NCI-H1417 treated with DMSO at 0.1 percent for 48 hours (cell line): ENCODE measurements around the gene CCDC138.
"Not testable (repeated sequence)": the region's sequence is repeated elsewhere in the genome, so short reads cannot be mapped to it uniquely, and the experiment has no call there.

Source experiments
- DNase-seq: peaks from one replicate; lab custom pipeline; 2025; lab: John Stamatoyannopoulos, UW

Gene CCDC138, protein sequence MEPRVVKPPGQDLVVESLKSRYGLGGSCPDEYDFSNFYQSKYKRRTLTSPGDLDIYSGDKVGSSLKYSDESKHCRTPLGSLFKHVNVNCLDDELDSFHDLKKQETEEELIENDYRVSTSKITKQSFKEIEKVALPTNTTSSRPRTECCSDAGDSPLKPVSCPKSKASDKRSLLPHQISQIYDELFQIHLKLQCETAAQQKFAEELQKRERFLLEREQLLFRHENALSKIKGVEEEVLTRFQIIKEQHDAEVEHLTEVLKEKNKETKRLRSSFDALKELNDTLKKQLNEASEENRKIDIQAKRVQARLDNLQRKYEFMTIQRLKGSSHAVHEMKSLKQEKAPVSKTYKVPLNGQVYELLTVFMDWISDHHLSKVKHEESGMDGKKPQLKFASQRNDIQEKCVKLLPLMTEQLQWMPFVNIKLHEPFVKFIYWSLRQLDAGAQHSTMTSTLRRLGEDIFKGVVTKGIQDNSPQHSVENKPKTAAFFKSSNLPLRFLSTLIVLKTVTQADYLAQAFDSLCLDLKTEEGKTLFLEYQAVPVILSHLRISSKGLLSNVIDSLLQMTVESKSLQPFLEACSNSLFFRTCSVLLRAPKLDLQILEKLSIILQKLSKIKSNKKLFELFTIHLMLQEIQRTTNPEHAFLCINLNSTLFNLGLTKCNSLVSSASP

DNA sequence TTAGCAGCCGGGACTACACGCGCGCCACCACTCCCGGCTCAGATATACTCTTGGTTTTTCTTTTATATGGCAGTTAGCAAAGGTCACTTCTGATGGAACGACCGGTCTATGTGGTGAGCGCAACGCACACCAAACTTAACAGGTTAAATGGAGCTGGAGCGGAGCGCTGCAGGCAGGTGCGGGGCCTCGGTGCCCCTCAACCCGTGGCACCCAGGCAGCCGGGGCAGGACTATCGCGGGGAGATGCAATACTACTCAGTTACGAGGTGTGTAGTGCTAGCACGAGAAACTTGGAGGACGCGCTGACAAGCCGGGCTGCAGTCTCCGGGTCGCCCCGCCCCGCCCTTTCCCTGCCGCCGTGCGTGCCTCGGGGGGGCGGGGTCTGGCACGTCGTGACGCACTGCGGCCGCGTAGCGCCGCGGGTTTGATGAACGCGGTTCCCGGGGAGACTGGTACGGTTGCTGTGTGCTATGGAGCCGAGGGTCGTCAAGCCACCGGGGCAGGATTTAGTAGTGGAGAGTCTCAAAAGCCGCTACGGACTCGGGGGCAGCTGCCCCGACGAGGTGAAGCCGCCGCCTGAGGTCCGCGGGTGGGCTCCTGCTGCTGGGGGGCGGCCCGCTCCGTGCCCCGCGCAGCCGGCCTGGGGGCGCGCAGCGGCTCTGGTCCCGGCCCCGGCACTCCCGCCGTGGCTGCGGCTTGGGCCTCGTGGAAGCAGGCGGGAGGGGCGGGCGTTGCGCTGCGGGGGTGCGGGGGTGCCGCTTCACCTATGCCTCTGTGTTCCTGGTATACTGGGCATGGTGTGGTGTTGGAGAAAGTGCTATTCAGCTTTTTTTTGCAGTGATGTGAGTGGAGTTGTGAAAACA is at the start of gene CCDC138:
TSS of gene CCDC138 (plus strand) at position 418 of the 862 bp plus-strand sequence. CDS start at position 470, 52 bp downstream.
- DNase-seq, result peak; percentile 30

DNA sequence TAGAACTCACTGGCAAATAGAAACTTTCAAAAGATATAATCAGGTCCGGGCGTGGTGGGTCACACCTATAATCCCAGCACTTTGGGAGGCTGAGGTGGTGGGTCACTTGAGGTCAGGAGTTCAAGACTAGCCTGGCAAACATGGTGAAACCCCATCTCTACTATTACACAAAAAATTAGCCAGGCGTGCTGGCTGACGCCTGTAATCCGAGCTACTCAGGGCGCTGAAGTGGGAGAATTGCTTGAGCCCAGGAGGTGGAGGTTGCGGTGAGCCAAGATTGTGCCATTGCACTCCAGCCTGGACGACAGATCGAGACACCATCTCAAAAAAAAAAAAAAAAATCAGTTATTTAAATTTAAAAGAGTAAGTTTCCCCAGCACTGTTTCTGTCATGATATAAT is 28.6 kb upstream of the CCDC138 start:
- not testable (repeated sequence) for DNase-seq

DNA sequence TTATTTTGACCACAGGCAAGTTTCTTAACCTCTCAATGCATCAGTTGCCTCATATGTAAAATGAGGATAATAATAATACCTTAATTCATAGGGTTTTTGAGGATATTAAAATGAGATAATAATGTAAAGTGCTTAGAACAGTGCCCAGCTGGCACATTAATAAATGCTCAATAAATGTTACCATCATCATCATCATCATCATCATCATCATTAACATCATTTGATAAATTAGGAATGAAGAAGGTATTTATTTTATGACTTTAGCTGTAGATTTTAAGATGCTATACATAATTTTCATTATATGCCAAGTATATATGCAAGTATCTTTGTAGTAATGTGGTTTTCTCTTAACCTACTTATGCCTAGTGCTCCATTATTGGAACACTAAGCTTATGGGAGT is 24.0 kb upstream of the CCDC138 start:
- DNase-seq, result not testable (repeated sequence)

DNA sequence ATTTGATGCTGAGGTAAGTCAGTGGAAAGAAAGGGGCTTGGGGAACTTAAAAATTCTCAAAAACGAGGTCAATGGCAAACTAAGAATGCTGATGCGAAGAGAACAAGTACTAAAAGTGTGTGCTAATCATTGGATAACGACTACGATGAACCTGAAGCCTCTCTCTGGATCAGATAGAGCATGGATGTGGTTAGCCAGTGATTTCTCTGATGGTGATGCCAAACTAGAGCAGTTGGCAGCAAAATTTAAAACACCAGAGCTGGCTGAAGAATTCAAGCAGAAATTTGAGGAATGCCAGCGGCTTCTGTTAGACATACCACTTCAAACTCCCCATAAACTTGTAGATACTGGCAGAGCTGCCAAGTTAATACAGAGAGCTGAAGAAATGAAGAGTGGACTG is 19.9 kb upstream of the CCDC138 start:
- DNase-seq, result not testable (repeated sequence)

DNA sequence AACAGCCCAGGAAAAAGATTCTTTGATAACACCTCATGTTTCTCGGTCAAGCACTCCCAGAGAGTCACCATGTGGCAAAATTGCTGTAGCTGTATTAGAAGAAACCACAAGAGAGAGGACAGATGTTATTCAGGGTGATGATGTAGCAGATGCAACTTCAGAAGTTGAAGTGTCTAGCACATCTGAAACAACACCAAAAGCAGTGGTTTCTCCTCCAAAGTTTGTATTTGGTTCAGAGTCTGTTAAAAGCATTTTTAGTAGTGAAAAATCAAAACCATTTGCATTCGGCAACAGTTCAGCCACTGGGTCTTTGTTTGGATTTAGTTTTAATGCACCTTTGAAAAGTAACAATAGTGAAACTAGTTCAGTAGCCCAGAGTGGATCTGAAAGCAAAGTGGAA is 18.7 kb upstream of the CCDC138 start:
- not testable (repeated sequence) for DNase-seq

DNA sequence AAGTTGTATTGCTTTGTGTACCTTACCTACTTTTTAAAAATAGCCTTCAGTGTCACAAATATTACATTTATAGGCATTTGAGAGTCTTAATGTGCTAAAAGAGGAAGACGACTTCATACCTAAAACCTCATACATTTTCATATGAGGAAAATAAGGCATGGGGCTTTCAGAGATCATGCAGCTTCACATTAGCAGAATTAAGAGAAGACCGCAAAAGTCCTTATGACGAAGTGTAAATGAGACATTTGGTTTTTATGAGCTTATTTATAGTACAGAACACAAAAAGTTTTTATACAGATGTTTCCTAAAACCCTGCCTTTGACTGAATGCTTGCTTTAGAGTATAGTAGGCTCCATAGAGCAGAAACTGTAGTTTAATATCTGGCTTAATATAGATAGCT is 10.1 kb upstream of the CCDC138 start:
- no peak for DNase-seq

DNA sequence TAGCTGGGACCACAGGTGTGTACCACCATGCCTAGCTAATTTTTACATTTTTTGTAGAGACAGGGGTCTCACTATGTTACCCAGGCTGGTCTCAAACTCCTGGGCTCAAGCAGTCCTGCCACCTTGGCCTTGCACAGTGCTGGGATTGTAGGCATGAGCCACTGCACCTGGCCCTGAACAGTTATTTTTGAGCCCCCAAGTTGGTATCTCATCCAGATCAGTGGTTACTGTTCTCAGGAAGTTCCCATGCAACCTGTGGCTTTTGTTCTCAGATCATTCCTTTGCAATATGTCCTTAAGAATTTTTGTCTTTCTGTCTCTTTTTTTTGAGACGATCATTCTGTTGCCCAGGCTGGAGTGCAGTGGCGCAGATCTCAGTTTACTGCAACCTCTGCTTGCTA is 7.7 kb upstream of the CCDC138 start:
- no peak for DNase-seq

DNA sequence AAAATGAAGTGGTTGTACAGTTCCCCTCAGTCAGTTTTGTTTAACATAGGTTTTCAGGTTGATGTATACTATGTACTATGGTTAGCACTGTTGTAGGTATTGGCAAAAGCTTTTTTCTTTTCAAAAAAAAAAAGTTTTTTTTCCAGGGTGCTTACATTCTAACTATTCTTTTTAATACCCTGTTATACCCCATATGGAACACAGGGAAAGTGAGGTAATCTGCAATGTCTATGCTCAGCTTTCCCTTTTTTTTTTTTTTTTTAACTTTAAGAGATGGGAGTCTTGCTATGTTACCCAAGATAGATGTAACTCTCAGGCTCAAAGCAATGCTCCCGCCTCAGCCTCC is 590 bp upstream of the CCDC138 start:
- DNase-seq, result no peak

DNA sequence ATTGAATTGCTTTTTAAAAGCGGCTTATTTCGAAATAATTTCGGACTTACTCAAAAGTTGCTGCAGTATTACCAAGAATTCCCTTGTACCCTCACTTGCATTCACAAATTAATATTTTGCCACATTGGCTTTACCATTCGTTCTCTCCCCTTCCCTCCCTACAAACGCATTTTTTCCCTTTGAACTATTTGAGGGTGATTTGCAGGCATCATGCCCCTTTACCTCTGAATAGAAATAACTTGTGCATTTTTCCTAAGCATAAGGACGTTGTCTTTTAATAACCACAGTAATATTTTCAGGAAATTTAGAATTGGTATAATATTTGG is 608 bp downstream of the CCDC138 start:
- no peak for DNase-seq

DNA sequence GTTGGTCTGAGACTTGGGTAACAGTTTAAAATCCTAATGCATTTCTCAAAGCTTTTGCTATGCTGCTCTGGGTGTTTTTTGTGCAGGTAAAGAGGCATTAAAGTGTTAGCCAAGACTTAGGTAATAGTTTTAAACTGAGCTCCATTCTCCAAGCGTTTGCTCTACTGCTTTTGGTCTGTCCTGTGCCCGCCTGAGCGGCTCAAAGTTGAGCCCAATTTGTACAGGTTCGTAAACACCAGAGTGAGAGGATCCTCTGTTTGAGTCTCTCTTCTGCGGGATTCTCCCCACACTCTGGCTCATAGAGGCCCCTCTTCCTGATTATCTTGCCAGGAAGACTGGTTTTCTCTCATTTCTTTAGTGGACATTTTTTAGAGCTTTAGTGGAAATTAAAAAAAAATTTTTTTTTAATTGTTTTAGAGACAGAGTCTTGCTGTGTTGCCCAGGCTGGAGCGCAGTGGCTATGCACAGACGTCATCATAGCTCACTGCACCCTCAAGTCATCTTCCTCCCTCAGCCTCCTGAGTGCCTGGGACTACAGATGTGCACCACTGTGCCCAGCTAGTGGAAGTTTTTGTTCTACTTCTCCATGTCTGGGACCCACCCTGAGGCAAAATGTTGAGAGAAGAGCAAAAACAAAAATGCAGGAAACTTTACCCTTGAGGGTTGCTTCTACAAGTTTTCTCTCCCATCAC is 16.6 kb downstream of the CCDC138 start:
- DNase-seq, result no peak

DNA sequence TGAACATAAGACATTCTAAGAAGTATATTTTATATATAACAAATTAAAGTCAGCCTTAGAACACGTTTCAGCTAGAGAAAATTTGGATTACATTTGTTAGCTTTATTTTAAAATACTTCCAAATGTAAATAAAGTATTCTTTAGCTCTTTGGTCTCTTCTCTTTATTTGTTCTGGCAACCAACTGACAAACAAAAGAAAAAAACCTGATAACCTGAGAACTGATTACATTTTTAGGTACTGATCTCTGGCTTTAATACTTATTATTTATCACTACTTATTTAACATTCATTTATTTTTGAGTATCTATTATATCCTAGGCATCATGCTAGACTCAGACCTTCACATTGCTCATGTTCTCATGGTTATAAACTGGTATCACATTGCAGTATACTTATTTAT is 18.5 kb downstream of the CCDC138 start:
- DNase-seq, result no peak

DNA sequence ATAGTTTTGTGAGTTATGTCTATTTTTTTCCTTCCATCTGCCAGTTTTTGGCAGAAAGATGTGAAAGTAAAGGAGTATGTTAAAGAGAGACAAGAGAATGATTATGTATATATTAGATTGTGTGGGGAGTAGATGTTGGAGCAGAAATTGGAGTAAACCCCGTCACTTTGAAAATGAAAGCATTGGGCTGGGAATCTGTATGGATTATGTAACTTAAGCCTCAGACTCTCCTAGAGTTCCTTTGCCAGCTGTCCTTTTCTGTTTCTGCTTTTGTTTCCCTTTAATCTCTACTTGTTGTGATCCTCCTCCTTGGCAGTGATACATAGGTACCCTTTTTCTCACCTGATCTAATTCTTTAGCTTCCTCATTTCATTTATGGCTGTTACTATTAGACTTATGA is 19.2 kb downstream of the CCDC138 start:
- no peak for DNase-seq

DNA sequence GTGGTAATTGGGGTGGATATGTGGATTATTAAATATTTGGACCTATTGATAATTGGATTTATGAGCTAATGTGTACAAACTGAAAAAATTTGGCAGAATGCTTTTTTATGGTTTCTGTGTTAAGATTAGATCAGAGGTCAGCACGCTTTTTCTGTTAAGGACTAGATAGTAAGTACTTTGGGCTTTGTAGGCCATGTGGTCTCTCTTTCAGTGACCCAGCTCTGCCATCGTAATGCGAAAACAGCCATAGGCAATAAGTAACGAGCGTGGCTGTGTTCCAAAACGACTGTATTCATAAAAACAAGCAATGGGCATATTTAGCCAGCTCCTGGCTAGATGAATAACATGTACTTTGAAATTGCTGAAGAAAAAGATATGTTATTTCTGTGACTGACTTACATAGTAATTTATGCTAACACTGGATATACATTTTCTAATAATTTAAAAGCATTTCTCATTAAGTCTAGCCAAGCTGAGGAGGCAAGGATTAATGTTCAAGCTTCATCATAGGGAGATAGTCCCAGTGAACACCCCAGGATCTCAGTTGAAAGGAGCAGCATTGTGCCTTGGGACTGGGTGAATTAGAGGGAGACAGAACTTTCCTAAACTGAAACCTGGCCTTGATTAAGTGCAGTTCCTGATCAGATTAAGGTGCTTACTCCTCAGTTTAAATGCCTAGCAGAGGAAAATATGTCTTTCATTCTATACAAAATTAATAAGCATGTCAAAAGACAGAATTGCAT is 20.0 kb downstream of the CCDC138 start:
- DNase-seq, result no peak

DNA sequence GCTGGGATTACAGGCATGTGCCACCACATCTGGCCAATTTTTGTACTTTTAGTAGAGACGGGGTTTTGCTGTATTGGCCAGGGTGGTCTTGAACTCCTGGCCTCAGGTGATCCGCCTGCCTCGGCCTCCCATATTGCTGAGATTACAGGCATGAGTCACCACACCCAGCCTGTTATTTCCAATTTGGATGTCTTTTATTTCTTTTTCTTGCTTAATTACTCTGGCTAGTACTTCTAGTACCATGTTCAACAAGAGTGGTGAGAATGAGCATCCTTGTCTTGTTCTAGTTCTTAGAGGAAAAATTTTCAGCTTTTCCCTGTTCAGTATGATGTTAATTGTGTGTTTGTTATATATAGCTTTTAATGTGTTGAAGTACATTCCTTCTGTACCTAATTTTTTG is 23.4 kb downstream of the CCDC138 start:
- no peak for DNase-seq

DNA sequence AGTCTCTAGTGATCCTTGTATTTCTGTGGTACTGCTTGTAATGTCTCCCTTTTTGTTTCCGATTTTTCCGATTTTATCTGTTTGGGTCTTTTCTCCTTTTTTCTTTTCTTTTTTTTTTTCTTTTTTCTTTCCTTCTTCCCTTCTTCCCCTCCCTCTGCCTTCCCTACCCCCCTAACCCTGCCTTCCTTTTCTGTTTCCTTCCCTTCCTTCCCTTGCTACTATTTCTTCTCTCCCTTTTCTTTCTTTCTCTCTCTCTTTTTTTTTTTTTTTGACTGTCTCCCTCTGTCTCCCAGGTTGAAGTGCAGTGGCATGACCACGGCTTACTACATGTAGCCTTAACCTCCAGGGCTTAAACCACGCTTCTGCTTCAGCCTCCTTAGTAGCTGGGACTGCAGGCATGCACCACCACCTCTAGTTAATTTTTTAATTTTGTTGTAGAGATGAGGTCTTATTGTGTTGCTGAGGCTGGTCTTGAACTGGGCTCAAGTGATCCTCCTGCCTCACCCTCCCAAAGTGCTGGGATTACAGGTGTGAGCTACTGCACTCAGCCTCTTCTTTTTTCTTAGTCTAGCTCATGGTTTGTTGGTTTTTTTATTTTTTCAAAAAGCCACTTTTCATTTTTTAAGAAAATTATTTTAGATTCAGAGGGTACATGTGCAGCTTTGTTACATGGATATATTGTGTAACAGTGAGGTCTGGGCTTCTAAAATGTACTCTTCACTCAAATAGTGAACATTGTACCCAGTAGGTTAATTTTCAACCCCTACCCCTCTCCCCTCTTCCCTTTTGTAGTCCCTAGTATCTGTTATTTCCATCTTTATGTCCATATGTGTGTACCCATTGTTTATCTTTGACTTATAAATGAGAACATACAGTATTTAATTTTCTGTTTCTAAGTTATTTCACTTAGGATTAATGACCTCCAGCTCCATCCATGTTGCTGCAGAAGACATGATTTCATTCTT is 24.7 kb downstream of the CCDC138 start:
- DNase-seq, result no peak

DNA sequence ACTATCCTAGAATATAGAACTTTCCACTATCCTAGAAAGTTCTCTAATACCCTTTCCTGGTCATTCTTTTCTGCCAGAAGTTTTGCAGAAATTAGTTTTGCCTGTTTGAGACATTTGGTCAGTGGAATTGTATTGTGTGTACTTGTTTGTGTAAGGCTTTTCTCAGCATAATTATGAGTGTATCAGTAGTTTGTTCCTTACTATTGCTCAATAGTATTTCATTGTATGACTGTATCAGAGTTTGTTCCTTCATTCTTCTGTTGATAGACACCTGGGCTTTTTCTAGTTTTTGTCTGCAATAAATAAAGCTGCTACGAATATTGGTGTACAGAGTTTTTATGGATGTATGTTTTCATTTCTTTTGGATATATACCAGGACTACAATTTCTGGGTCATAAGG is 27.2 kb downstream of the CCDC138 start:
- no peak for DNase-seq

DNA sequence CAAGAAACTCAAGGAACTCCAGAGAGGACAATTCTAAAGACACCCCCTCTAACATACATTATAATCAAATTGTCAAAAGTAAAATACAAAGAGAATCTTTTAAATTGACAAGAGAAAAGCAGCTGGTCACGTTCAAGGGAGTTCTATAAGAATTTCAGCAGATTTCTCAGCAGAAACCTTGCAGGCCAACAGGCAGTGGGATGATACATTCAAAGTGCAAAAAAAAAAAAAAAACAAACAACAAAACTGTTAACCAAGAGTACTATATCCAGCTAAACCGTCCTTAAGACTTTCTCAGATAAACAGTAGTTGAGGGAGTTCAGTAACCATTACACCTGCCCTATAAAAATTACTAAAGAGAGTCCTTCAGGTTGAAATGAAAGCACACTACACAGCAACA is 33.9 kb downstream of the CCDC138 start:
- no peak for DNase-seq

DNA sequence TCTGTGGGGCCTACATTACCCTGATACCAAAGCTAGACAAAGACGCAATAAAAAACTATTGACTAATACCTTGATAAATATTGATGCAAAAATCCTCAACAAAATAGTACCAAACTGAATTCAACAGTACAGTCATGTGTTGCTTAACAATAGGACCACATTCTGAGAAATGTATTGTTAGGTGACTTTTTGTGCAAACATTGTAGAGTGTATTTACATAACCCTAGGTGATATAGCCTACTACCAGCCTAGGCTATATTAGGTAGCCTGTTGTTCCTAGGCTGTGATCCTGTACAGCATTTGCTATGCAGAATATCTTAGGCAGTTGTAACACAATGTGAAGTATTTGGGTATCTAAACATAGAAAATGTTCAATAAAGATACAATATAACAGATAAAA is 36.7 kb downstream of the CCDC138 start:
- DNase-seq, result no peak

DNA sequence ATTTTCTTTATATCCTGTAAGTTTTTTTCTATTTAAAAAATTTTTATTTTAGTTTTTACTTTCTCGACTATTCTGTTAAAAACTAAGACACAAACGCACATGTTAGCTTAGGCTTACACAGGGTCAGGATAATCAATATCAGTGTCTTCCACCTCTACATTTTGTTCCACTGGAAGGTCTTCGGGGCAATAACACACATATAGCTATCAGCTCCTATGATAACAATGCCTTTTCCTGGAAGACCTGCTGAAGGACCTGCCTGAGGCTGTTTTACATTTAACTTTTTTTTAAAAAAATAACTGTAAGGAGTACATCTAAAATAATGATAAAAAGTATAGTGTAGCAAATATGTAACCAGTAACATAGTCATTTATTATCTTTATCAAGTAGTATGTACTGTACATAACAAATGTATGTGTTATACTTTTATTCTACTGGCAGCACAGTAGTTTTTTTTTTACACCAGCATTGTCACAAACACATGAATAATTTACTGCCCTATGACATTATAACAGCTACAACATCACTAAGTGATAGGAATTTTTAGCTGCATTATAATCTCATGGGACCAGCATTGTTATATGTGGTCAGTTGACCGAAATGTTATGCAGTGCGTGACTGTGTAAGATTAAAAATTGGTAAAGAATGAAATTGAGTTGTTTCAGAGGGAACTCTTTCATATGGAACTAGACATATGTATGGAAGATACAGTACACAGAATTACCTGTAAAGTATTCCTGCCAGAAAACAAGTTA is 37.9 kb downstream of the CCDC138 start:
- no peak for DNase-seq

DNA sequence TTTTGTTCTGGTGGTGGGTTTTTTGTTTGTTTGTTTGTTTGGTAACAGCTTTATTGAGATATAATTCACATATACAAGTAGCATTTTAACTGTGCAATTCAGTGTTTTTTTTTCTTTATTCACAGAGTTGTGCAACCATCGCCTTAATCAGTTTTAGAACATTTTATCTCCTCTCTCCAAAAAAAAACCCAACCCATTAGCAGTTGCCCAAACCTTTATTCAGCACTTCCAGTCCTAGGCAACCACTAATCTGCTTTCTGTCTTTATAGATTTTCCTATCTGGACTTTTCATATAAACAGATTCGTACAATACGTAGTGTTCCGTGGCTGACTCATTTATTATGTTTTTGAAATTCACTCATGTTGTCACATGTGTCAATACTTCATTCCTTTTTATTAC is 38.7 kb downstream of the CCDC138 start:
- no peak for DNase-seq
